DMS53 treated with DMSO at 0.1 percent for 48 hours (cell line): ENCODE measurements around the gene PRMT1.

ENCODE experiments used
- DNase-seq: peaks from one replicate; lab custom pipeline; 2025; ENCODE audit not compliant: unreplicated experiment; lab: John Stamatoyannopoulos, UW

Gene PRMT1

GRCh38 chr19:49687566-49688316, 10.7 kb downstream of the PRMT1 start:
- DNase-seq = no peak

- DNase-seq = no peak
Measured at GRCh38 chr19:49688531-49689132, 11.6 kb downstream of the PRMT1 start.

- peak; percentile 47 for DNase-seq
Measured at GRCh38 chr19:49689133-49690078, 12.3 kb downstream of the PRMT1 start, which contains the start of gene ADM5. TSS of gene ADM5 (plus strand) at chr19:49689594. CDS start at chr19:49689838, 244 bp downstream.

DNA sequence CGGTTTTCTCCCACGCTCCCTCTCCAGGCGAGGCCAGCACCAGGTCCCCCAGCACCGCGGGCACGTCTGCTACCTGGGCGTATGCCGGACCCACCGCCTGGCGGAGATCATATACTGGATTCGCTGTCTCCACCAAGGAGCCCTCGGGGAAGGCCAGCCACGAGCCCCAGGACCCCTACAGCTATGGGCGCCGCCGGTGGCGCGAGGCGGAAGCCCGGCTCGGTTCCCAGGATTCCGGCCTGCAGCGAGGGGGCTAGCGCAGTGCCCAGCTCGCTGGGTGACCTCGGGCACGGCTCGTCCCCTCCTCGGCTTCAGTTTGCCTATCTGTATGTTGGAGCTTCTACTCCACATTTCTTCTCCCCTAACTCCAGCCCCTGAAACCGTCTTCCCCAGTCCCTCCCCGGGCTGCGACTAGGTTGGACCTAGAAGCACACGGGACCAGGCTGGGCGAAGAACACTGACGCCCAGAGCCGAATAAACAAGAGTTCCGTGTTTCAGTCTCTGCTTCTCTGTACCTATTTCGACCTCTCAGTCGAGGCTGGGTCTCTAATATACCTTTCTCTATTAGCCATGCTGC, 13.1 kb downstream of the PRMT1 start:
- DNase-seq = peak; percentile 33

GRCh38 chr19:49690656-49691242, 13.7 kb downstream of the PRMT1 start, which contains the start of gene CPT1C:
TSS of gene CPT1C (plus strand) at chr19:49691116. CDS start at chr19:49692253, 1,137 bp downstream.
- DNase-seq = peak; percentile 74

DNA sequence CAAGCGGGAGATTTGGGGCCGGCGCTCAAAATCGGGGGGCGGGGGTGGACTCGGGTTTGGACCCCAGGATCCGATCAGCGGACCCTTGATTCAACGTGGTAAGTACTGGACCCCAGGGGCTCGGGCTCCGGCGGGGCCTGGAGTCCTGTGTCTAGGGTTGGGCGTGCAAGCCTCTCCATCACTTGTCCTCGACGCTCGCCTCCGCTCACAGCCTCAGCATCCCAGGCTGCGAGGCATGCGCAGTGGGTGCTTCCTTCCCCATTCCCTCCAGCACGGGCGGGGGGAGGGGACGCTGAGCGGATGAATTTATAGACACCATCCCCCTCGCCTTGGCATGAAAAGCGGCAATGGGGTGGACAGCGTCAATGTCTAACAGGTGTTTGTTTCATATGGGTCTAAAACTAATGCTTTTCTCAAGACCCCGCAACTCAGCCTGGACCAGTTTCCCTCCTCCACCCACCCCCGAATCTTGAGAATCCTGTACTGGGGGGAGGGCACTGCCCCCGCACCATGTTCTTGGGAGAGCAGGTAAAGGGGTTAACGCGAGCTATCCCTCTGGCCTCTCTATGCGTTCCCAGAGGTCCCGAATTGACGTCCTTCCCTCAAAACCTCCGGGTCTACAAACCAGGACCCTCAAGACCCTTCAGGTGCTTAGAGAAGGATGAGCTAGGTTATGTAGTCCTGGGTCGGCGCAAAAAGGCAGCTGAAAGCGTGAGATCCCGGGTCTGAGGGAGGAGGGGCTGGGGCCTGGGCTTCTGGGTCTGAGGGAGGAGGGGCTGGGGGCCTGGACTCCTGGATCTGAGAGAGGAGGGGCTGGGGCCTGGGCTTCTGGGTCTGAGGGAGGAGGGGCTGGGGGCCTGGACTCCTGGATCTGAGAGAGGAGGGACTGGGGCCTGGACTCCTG, 14.4 kb downstream of the PRMT1 start:
- DNase-seq = peak; percentile 33

DNA sequence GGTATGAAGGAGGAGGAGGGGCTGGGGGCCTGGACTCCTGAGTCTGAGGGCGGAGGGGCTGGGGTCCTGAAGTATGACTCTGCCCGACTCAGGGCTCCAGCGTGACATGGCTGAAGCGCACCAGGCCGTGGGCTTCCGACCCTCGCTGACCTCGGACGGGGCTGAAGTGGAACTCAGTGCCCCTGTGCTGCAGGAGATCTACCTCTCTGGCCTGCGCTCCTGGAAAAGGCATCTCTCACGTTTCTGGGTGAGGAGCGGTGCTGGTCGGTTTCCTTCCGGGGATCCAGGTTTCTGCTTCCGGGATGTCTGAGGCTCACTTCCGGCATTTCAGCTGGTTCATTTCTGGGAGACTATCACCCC, 15.1 kb downstream of the PRMT1 start:
- DNase-seq = no peak

DNA sequence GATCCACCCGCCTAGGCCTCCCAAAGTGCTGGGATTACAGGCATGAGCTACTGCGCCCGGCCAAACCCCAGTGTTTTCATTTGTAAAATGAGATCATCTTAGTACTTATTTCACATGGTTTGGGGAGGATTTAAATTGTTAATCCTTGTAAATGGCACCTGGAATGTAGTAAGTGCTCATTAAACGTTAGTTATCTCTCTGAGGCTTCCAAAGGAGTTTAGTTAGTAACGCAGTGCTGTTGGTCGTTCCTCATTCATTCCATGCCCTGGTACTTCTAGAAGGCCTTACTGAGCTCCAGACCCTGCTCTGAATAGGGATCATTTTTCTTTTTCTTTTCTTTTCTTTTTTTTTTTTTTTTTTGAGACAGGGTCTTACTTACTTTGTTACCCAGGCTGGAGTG, 19.0 kb downstream of the PRMT1 start:
- no peak for DNase-seq

DNA sequence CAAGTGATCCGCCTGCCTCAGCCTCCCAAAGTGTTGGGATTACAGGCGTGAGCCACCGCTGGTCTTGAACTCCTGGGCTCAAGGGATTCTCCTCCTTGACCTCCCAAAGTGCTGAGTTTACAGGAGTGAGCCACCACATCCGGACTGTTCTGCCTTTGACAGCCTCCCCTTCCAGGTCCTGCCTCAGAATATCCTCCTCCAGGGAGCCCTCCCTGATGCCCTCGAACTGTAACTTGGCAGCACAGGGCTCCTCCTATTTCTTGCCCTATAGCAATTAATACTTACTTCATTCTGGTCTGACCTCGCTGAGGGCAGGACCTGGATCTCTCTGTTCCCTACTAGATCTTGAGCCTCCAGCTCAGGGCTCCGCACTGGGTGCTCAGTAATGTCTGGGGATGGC, 19.8 kb downstream of the PRMT1 start:
- DNase-seq = no peak

DNA sequence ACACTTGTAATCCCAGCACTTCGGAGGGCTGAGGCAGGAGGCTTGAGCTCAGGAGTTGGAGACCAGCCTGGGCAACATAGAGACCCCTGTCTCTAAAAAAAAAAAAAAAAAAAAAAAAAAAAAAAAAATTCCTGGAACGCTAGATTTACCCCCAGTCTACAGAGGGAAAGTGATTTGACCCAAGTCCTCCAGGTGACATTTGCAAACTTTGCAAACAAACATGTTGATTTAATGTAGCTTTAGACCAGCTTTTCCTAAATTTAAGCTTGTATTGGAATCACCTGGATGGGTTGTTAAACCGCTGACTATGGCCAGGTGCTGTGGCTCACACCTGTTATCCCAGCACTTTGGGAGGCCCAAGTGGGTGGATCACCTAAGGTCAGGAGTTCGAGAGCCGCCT, 22.3 kb downstream of the PRMT1 start:
- DNase-seq = no peak

DNA sequence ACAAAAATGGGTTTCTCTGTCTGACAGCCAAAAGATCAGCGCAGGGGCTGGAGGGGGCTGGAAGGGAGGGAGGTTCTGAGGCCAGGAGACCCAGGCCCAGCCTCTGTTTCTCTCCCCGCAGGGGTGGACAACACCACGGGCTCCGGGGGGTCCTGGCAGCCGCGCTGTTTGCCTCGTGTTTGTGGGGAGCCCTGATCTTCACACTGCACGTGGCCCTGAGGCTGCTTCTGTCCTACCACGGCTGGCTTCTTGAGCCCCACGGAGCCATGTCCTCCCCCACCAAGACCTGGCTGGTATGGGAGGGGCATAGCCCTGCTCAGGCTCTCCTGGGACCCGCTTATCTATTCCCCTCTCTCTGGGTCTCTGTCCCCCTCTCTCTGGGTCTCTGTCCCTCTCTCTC, 23.5 kb downstream of the PRMT1 start:
- DNase-seq = no peak

DNA sequence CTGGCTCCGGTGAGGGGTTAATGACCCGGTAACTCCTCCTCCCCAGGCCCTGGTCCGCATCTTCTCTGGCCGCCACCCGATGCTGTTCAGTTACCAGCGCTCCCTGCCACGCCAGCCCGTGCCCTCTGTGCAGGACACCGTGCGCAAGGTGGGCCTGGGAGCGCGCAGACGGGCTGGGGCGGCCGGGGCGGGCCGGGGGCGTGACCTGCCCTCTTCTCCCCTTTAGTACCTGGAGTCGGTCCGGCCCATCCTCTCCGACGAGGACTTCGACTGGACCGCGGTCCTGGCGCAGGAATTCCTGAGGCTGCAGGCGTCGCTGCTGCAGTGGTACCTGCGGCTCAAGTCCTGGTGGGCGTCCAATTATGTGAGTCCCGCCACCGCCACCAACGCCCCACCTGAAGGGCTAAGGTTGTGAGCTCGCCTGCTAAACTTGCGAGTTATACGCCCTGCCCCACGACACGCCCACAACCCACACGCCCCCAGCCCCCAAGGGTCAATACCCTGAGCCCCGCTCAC, 24.3 kb downstream of the PRMT1 start:
- no peak for DNase-seq

DNA sequence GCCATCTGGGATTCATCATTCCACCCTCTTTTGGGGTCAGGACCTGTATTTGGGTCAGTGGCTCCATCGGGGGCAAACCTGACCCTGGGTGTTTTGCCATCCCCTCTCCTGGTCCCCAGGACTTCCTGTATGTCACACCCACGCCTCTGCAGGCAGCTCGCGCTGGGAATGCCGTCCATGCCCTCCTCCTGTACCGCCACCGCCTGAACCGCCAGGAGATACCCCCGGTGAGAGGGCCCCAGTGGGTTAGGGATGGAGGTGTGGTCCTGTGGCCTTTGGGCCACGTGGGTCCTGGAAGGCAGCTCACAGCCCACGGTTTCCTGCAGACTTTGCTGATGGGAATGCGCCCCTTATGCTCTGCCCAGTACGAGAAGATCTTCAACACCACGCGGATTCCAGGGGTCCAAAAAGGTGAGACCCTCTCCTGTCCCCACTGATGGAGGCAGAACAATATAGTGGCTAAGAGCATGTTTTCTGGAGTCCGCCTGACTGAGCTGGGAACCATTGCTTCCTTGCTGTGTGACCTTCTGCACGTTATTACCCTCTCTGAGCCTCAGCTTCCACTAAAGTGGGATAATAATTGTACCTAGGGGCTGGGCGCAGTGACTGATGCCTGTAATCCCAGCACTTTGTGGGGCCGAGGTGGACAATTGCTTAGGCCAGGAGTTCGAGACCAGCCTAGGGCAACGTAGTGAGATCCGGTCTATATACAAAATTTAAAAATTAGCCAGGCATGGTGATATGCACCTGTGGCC, 28.0 kb downstream of the PRMT1 start:
- no peak for DNase-seq

- no peak for DNase-seq
Measured at GRCh38 chr19:49705919-49706318, 28.8 kb downstream of the PRMT1 start.

GRCh38 chr19:49710372-49710951, 33.4 kb downstream of the PRMT1 start:
- no peak for DNase-seq

DNA sequence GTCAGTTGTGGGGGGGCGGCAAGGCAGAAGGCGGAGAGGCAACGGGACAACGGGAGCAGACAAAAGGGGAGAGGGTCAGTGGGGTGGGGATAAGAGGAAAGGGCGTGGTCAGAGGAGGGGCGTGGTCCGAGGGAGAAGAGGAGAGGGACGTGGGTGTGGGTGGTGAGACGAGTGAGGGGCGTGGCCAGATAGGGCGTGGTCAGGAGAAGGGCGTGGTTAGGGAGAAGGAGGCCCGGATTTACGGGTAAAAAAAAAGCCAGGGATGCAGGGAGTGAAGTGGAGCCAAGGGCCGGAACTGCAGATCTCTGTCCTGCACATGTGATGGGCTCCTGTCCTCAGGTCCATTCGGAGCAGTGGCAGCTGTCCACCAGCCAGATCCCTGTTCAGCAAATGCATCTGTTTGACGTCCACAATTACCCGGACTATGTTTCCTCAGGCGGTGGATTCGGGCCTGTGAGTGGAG, 35.4 kb downstream of the PRMT1 start:
- no peak for DNase-seq

GRCh38 chr19:49713236-49713845, 36.3 kb downstream of the PRMT1 start:
- no peak for DNase-seq

DNA sequence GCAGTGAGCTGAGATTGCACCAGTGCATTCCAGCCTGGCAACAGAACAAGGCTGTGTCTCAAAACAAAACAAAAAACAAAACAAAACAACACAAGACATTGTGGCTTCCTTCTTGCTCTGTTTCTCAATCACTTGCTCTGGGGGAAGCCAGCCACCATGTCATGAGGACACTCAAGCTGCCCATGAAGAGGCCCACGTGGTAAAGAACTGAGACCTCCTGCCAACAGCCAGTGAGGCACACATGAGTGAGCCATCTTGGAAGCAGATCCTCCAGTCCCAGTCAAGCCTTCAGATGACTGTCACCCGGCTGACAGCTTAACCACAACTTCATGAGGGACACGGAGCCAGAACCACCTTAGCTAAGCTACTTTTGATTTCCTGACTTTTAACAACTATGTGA, 39.1 kb downstream of the PRMT1 start:
- DNase-seq = no peak
